NB4 (cell line): ENCODE data around the gene DNAH7.

Experiments
- CTCF ChIP-seq: IDR thresholded peaks from one replicate; pipeline ENCODE4 v1.5.1; 2012; ENCODE audit warnings: low read depth, low read length
- MYC ChIP-seq: IDR thresholded peaks from 2 replicates; pipeline ENCODE4 v1.6.1; 2011; ENCODE audit warnings: low read depth, low read length

- no peak for TF ChIP-seq CTCF
- no peak for TF ChIP-seq MYC
These were observed 131.5 kb downstream of the DNAH7 start for GRCh38 chr2:195937176-195937575.
